ACC112 (cell line): ENCODE data around the gene SDK1.

Experiments
- H2AFZ ChIP-seq: fragments of 200-600 bp; sonication (generic); one replicate; pipeline ENCODE4 v1.6.0; 2017; ENCODE audit warnings: antibody characterized with exemption, low read length; ENCODE audit not compliant: unreplicated experiment
- H3K27ac ChIP-seq: fragments of 200-600 bp; sonication (generic); 2 replicates; pipeline ENCODE4 v1.5.1; 2014; ENCODE audit warnings: low read depth, mild to moderate bottlenecking, antibody characterized with exemption, low read length, moderate library complexity
- H3K27me3 ChIP-seq: fragments of 200-600 bp; sonication (generic); 2 replicates; pipeline ENCODE4 v1.6.1; 2014; ENCODE audit warnings: mild to moderate bottlenecking, antibody characterized with exemption, low read length, moderate library complexity, mixed read lengths; ENCODE audit not compliant: insufficient read depth
- H3K36me3 ChIP-seq: fragments of 200-600 bp; sonication (generic); 2 replicates; pipeline ENCODE4 v1.6.1; 2016; ENCODE audit warnings: mild to moderate bottlenecking, antibody characterized with exemption, low read length, moderate library complexity, mixed read lengths; ENCODE audit not compliant: insufficient read depth
- H3K4me1 ChIP-seq: fragments of 200-600 bp; sonication (generic); one replicate; pipeline ENCODE4 v1.6.1; 2016; ENCODE audit warnings: low read length, mixed read lengths; ENCODE audit not compliant: insufficient read depth, unreplicated experiment, control insufficient read depth
- H3K4me3 ChIP-seq: fragments of 200-600 bp; sonication (generic); 2 replicates; pipeline ENCODE4 v1.5.1; 2014; ENCODE audit warnings: mild to moderate bottlenecking, low read depth, low read length
- H3K79me2 ChIP-seq: fragments of 200-600 bp; sonication (generic); one replicate; pipeline ENCODE4 v1.6.0; 2016; ENCODE audit warnings: low read length; ENCODE audit not compliant: control insufficient read depth, unreplicated experiment, insufficient read depth

The SDK1 gene

GRCh38 chr7:4068286-4068685, 767.2 kb downstream of the SDK1 start:
- Histone ChIP-seq H3K27me3 (no peaks in the 10 kb centered on the region), H3K4me3 (no peak overlapping the region), H3K79me2 (no peaks in the 10 kb centered on the region), H3K36me3 (no peaks in the 10 kb centered on the region), H3K27ac (no peak overlapping the region), H2AFZ (no peak overlapping the region), H3K4me1 (no peaks in the 10 kb centered on the region)

- Histone ChIP-seq H3K36me3 (no peaks in the 10 kb centered on the region), H3K4me1 (no peaks in the 10 kb centered on the region), H3K27me3 (no peaks in the 10 kb centered on the region), H3K27ac (no peak overlapping the region), H3K79me2 (no peaks in the 10 kb centered on the region), H3K4me3 (no peak overlapping the region), H2AFZ (no peak overlapping the region)
Observed at GRCh38 chr7:4069268-4070095, 768.4 kb downstream of the SDK1 start.

GRCh38 chr7:4070214-4070613, 769.2 kb downstream of the SDK1 start:
- H3K79me2 ChIP-seq: no peaks in the 10 kb centered on the region
- H3K27me3 ChIP-seq: no peaks in the 10 kb centered on the region
- no peak overlapping the region for H3K27ac ChIP-seq
- H2AFZ ChIP-seq: no peak overlapping the region
- no peaks in the 10 kb centered on the region for H3K36me3 ChIP-seq
- no peaks in the 10 kb centered on the region for H3K4me1 ChIP-seq
- no peak overlapping the region for H3K4me3 ChIP-seq

GRCh38 chr7:4071370-4072058, 770.5 kb downstream of the SDK1 start:
- H2AFZ ChIP-seq: no peak overlapping the region
- H3K27me3 ChIP-seq: no peaks in the 10 kb centered on the region
- no peaks in the 10 kb centered on the region for H3K36me3 ChIP-seq
- H3K4me3 ChIP-seq: no peak overlapping the region
- H3K79me2 ChIP-seq: no peaks in the 10 kb centered on the region
- no peaks in the 10 kb centered on the region for H3K4me1 ChIP-seq
- H3K27ac ChIP-seq: no peak overlapping the region

DNA sequence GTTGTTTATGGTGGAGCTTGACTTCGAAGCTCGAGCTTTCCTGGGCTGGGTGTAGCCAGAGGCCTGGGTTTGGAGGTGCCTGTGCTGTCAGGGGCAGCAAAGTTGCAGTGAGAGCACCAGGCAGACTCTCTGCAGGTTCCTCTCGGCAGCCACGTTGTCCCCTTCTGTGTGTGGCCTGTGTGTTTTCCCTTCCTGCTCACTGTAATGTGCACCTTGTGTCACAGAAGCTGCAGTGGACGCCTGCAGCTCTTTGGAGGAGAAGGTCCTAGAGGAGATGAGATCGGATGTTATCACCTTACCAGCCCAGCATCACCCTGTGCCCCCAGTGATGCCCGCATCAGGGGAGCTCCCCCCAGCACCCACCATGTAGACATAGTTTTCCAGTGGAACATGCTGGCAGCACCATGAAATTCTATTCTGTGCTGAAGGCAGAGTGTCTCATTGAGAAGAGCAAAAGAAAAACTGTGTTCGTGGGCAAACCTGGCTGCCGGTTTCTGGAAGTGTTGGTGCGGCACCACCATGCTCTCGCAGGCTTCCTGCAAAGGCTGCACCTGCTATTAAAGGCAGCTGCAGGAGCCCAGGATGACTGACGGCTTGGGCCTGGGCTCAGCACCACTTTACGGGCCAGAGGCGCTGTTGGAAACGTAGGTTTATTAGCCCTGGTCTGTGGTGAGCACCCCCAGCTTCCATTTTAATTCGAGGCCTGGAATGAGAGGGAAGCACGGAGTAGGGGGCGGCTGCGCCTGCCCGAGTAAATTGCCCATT, 771.3 kb downstream of the SDK1 start:
- no peaks in the 10 kb centered on the region for H3K79me2 ChIP-seq
- no peaks in the 10 kb centered on the region for H3K4me1 ChIP-seq
- no peak overlapping the region for H3K4me3 ChIP-seq
- no peaks in the 10 kb centered on the region for H3K36me3 ChIP-seq
- no peak overlapping the region for H3K27ac ChIP-seq
- H2AFZ ChIP-seq: no peak overlapping the region
- H3K27me3 ChIP-seq: no peaks in the 10 kb centered on the region

DNA sequence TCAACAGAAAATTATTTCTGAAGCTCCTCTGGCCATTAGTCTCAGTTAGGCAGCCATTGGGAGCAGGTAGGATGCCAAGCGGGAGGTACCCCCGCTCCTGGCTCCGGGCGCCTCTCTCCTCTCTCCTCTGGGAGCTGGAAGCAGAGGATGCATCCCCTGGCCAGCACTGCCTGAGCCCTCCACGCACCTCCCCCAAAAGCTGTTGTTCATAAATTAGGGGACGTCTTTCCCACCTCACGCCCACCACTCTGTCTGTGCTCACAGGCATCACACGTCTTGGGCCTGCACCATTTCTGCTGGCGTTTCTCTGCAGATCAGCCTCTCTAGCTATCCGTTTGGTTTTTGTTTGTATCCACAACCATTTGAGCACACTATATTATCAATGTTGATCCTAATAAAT, 772.0 kb downstream of the SDK1 start:
- Histone ChIP-seq H3K27ac (no peak overlapping the region), H3K36me3 (no peaks in the 10 kb centered on the region), H3K79me2 (no peaks in the 10 kb centered on the region), H3K4me3 (no peak overlapping the region), H3K27me3 (no peaks in the 10 kb centered on the region), H2AFZ (no peak overlapping the region), H3K4me1 (no peaks in the 10 kb centered on the region)

DNA sequence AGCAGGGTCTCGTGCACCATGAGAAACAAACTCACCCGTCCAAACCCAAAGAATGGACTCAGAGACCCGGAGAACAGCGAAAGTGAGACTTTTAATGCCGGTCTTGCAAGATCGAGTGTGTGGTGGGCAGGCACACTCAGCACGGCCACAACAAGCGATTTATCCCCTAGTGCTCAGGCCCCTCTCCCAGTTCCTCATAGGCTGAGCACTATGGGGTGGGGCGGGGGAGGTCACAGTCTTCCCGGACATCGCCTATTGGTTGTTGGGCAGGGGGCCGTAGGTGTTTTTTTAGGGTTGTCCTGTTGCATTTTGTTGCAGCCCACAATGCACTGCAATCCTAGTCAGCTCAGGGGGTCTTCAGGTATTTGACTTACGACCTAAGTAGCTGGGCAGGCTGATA, 772.7 kb downstream of the SDK1 start:
- Histone ChIP-seq H2AFZ (no peak overlapping the region), H3K79me2 (no peaks in the 10 kb centered on the region), H3K27ac (no peak overlapping the region), H3K36me3 (no peaks in the 10 kb centered on the region), H3K4me1 (no peaks in the 10 kb centered on the region), H3K27me3 (no peaks in the 10 kb centered on the region), H3K4me3 (no peak overlapping the region)

- Histone ChIP-seq H3K36me3 (no peaks in the 10 kb centered on the region), H3K79me2 (no peaks in the 10 kb centered on the region), H2AFZ (no peak overlapping the region), H3K27me3 (no peaks in the 10 kb centered on the region), H3K27ac (no peak overlapping the region), H3K4me1 (no peaks in the 10 kb centered on the region), H3K4me3 (no peak overlapping the region)
Observed at GRCh38 chr7:4074407-4074806, 773.4 kb downstream of the SDK1 start.

GRCh38 chr7:4074994-4075393, 773.9 kb downstream of the SDK1 start:
- Histone ChIP-seq H3K27me3 (no peaks in the 10 kb centered on the region), H2AFZ (no peak overlapping the region), H3K4me1 (no peaks in the 10 kb centered on the region), H3K4me3 (no peak overlapping the region), H3K27ac (no peak overlapping the region), H3K79me2 (no peaks in the 10 kb centered on the region), H3K36me3 (no peaks in the 10 kb centered on the region)

- Histone ChIP-seq H3K79me2 (no peaks in the 10 kb centered on the region), H3K27ac (no peak overlapping the region), H3K4me1 (no peaks in the 10 kb centered on the region), H3K4me3 (no peak overlapping the region), H2AFZ (no peak overlapping the region), H3K36me3 (no peaks in the 10 kb centered on the region), H3K27me3 (no peaks in the 10 kb centered on the region)
Observed at GRCh38 chr7:4076701-4077294, 775.7 kb downstream of the SDK1 start.
